Lower leg skin (tissue), 3 donors: Measurements from ENCODE around the gene HVCN1.

Experiments
- POLR2A ChIP-seq, 2 donors: fragments of 450-650 bp; IDR thresholded peaks; one replicate each; pipeline ENCODE4 v1.6.1; 2016 to 2017; ENCODE audit warnings: antibody characterized with exemption in 2 of 2, mild to moderate bottlenecking in 1 of 2, moderate library complexity in 1 of 2
- TF ChIP-seq, protein P1 (sequence below), 3 donors: fragments of 450-650 bp; IDR thresholded peaks; one replicate each; pipeline ENCODE4 v1.5.1; 2016; ENCODE audit warnings: antibody characterized with exemption in 3 of 3, mild to moderate bottlenecking in 3 of 3, moderate library complexity in 2 of 3

DNA sequence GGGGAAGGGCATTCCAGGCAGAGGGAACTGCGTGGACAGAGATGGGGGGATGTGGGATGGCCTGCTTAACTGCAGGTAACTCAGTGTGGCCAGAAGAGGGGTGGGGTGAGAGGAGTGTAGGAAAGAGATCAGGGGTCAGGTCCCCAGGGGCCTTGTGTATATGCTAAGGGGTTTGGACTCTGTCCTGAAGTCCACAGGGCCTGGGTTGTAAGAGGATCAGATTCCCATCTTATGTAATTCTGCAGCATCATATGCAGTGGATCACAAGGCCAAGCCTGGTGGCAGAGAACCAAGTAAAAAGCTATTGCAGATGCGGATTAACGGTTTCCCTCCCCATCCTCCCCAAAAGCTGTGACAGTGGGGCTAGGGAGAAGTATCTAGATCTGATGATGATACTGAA, 66.3 kb downstream of the HVCN1 start:
- no peak for TF ChIP-seq POLR2A (IDR thresholded peaks at IDR 0.05)
- TF ChIP-seq, protein P1, sequence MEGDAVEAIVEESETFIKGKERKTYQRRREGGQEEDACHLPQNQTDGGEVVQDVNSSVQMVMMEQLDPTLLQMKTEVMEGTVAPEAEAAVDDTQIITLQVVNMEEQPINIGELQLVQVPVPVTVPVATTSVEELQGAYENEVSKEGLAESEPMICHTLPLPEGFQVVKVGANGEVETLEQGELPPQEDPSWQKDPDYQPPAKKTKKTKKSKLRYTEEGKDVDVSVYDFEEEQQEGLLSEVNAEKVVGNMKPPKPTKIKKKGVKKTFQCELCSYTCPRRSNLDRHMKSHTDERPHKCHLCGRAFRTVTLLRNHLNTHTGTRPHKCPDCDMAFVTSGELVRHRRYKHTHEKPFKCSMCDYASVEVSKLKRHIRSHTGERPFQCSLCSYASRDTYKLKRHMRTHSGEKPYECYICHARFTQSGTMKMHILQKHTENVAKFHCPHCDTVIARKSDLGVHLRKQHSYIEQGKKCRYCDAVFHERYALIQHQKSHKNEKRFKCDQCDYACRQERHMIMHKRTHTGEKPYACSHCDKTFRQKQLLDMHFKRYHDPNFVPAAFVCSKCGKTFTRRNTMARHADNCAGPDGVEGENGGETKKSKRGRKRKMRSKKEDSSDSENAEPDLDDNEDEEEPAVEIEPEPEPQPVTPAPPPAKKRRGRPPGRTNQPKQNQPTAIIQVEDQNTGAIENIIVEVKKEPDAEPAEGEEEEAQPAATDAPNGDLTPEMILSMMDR (IDR thresholded peaks at IDR 0.05), result no peak
